Stimulated activated CD4-positive, alpha-beta T cell treated with anti-CD3 and anti-CD28 coated beads, Interleukin-4, amount 100 ng/mL, for 24 hours (primary cell): ENCODE data around the gene UBE2O.

Experiments
- DNase-seq: peaks from one replicate; pipeline ENCODE4 v3.0.0-alpha.2; 2020

Gene UBE2O

GRCh38 chr17:76410328-76410965 lies 42.5 kb downstream of the UBE2O start:
- DNase-seq = no peak

- DNase-seq = peak; percentile 71
Measured at GRCh38 chr17:76408037-76408849, 44.7 kb downstream of the UBE2O start.

GRCh38 chr17:76407509-76407908 lies 45.4 kb downstream of the UBE2O start:
- no peak for DNase-seq

GRCh38 chr17:76405967-76406647 lies 46.8 kb downstream of the UBE2O start:
- no peak for DNase-seq

GRCh38 chr17:76405607-76405966 lies 47.4 kb downstream of the UBE2O start:
- DNase-seq = no peak

DNA sequence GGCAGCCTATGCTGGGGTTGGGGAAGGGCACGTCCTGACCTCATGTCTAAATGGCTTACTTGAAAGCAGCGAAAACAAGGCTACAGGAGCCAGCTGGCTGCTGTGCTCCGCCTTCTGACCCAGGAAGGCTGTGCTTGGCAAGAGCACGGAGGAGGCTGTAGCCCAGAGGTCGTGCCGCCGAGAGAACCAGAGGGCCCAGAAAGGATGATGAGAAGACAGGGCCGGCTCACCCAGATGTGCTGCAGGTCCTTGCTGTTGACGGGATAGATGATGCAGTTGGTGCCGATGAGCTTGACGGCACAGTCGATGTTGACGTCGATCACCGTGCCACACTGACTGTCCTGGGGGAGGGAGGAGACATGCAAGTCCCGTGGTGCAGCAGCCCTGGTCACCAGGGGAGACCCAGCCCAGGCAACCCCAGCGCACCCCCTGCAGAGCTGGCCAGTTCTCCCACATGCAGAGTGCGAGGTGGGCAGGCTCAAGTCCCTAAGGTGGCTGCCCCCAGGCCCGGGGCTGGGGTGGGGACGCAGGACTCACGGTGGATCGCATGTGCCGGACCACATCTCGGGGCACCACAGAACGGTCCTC lies 47.9 kb downstream of the UBE2O start:
- DNase-seq = no peak

DNA sequence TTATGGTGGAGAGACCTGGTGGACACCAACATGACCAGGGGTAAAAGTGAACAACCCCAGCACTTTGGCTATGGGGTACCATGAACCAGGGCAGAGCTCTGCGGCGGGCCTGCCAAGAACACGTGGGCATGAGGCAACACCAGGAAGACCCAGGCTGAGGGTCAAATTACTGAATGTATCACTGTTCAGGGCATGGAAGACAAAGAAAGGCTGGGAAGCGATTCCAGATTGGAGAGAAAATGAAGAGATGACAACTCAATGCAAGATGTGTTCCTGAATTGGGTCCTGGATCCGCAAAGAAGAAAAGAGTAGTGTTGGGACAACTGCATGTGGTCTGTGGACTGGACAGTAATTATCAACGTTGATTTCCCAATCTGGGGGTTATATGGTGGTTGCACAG lies 48.7 kb downstream of the UBE2O start:
- DNase-seq = no peak

DNA sequence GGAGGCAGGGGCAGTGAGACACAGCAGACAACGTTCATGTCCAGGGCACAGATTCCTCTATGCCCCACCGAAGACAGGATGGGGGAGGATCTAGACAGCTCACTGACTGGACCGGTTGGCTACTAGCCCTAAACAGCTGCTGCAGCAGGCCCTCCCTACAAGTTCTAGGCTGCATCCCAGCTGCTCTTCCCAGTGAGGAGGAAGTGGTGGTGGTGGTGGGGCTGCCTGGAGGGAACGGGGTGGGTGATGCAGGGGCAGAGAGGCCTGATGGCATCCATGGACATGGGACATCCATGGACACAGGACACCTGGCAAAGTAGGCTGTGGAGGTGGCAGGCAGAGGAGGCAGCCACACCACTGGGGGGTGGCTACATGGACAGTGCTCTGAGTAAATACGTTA lies 50.2 kb downstream of the UBE2O start:
- DNase-seq = no peak

DNA sequence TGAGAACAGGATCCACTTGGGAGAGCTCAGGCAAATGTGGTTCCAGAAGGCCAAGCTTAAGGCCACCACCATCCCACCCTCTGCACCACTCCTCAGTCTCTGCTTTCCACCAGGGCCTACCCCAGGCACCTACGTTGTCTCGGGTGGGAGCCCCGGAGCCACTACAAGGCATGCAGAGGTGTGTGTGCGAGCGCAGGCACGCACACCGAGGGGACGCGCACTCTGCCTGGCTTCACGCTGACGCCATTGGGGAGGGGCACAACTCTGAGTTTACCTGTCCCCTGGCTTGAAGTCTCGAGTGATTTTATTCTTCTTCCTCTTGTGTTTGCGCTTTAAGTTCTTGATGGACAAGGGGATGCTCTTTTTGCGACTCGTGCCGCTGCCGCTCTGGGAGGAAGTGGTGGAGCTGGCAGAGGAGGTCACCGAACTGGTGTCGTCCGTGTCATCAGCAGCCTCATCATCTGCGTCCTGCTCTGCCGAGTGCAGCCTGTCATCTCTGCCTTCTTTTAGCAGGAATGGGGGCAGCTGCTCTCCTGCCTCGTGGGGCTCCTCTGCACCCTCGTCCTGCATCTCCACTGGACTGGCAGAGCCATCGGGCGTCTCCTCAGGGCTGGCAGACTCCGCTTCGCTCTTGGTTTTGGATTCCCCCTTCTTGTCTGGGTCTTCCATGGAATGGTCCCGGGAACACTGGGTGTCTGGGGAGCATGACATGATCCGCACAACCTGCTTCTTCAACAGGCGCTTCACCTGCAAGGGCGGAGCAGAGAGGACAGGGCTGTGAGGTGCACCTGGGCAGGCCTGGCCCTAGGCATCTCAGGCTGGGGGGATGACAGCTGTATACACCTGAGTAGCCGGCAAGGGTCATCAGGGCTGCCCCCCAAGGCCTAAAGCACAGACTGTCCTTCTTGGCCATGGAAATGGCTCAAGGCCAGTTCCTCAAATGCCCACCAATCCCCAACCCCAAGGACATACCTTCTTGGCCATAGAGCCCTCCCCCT lies 53.5 kb downstream of the UBE2O start:
- DNase-seq = no peak

DNA sequence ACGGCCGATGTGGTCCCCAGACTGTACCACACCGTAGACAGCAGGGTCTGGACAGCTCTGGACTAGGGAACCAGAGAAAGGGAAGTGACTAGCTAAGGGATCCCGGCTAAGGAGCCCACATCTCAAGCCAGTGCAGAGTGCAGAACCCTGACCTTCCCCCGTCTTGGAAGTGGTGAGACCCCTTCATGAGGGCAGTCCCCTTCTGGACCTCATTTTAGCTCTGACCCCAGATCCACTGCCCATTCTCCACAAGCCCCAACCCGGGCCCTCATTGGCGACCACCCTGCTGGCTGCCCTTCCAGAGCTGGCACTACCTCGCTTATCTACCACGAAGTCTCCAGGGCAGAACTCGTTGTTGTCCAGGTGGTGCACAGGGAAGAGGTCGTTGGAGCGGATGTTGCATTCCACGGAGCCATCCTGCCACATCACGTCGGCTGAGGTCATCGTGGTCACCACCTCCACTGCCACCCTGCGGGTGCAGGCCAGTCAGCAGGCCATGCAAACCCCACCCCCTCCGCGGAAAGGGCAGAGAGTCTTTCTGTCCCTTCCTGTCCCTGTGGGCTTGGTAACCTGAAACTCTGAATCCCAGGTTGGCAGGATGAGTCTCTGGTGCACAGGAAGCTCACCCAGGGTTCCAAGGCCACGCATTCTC lies 54.3 kb downstream of the UBE2O start:
- no peak for DNase-seq

DNA sequence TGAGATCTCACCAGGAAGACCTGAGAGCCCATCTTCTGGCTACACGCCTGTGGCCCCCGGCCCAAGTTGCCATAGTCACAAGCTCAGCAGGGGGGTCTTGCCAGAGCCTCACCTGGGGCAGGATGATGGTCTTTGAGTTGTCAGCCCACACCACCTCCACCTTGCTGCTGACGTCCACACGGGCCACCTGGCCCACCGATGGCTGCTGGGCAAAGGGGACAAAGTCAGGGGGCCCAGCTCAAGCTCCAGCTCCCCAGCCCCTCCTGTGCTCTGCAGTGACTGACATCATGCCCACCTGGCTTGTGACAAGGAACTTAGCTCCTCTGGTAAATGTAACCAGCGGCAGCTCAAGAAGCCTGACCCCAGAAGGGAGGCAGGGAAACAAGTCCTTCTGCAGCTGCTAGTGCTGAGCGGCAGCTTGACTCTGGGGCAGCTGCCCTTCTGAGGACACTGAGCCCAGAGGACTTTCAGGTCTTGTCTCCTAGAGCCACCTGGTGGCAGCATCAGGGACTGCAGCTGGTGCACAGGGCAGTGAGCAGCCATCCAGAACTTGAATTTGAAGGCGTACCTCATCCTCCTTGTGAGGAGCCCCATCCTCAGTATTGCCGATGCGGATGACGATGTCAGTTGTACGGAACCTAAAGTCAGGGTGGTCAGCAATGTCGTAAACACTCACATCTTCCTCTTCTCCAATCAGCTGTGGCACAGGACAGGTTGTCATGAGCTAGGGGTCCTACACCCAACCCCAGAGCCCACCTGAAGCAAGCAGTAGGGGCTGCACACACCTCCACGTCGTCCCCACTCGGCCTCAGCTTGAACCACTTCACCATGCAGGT lies 55.0 kb downstream of the UBE2O start:
- peak; percentile 87 for DNase-seq

DNA sequence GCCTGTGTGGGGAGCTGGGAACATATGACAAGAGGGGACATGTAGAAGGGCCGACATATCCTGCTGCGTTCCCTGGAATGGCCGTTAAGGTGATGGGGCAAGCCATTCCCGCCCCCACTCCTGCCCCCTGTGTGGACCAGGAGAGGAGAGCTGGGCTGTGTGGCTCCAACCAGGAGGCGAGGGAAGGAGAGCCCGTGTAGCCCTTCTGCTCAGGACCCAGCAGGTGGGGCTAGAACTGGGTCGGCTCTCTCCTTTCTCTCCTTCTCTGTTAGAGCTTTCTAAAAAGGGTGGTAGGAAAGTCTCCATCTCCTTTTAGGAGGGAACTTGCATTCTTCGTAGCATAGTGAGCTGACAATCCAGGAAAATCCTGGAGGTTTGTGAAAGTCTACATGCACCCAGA lies 55.8 kb downstream of the UBE2O start:
- DNase-seq = no peak

- DNase-seq = no peak
Measured at GRCh38 chr17:76395980-76396379, 57.0 kb downstream of the UBE2O start.

GRCh38 chr17:76394166-76394565 lies 58.8 kb downstream of the UBE2O start:
- no peak for DNase-seq

DNA sequence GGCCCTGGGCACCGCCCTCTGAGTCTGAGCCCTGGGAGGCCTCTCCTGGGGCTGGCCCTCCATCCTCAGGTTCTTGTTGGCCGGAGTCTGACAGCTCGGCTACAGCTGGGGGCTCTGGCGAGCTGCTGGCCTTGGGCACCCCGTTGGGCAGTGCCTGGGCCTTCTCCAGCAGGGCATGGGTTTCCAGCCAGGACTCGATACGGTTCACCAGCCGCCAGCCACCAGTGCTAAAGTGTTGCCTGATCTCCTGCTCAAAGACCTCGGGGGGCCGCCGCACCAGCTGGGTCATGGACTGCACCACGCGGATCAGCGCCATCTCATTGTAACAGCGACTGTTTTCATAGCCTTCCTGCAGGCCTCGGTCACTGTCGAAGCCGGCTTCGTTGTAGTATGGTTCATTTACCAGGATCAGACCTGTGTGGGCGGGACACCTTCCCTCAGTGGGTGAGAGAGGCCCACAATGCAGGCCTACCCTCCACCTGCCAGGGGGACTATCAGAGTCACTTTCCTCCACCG lies 61.7 kb downstream of the UBE2O start:
- DNase-seq = no peak

GRCh38 chr17:76390003-76390421 lies 62.9 kb downstream of the UBE2O start:
- no peak for DNase-seq

- no peak for DNase-seq
Measured at GRCh38 chr17:76388966-76389888, 63.7 kb downstream of the UBE2O start.

DNA sequence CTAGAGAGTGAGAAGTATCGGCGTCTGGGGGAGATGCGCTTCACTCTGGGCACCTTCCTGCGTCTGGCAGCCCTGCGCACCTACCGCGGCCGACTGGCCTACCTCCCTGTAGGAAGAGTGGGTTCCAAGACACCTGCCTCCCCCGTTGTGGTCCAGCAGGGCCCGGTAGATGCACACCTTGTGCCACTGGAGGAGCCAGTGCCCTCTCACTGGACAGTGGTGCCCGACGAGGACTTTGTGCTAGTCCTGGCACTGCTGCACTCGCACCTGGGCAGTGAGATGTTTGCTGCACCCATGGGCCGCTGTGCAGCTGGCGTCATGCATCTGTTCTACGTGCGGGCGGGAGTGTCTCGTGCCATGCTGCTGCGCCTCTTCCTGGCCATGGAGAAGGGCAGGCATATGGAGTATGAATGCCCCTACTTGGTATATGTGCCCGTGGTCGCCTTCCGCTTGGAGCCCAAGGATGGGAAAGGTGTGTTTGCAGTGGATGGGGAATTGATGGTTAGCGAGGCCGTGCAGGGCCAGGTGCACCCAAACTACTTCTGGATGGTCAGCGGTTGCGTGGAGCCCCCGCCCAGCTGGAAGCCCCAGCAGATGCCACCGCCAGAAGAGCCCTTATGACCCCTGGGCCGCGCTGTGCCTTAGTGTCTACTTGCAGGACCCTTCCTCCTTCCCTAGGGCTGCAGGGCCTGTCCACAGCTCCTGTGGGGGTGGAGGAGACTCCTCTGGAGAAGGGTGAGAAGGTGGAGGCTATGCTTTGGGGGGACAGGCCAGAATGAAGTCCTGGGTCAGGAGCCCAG lies 65.8 kb downstream of the UBE2O start:
- no peak for DNase-seq
